ENCODE data around the gene DRD2.

Gene DRD2

DNA sequence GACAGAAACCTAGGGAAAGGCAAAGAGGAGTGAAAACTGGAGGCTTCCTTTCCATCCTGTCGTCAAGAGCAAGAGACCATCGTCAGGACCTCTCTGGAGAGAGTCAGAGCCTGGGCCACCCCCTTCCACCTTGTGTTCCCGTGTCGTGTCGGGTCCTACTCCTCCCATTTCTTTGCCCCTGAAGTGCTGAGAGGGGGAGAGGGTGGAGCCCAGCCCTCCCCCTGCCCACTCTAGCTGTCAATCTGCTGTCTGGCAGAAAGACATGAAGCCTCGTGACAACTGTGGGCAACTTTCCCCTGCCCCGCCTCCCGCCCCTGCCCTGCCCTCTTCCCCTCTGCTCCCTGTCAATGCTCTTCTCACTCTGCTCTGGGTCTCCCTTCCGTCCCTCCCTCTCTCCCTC is 67.0 kb downstream of the DRD2 start:
- TF ChIP-seq, protein P1, sequence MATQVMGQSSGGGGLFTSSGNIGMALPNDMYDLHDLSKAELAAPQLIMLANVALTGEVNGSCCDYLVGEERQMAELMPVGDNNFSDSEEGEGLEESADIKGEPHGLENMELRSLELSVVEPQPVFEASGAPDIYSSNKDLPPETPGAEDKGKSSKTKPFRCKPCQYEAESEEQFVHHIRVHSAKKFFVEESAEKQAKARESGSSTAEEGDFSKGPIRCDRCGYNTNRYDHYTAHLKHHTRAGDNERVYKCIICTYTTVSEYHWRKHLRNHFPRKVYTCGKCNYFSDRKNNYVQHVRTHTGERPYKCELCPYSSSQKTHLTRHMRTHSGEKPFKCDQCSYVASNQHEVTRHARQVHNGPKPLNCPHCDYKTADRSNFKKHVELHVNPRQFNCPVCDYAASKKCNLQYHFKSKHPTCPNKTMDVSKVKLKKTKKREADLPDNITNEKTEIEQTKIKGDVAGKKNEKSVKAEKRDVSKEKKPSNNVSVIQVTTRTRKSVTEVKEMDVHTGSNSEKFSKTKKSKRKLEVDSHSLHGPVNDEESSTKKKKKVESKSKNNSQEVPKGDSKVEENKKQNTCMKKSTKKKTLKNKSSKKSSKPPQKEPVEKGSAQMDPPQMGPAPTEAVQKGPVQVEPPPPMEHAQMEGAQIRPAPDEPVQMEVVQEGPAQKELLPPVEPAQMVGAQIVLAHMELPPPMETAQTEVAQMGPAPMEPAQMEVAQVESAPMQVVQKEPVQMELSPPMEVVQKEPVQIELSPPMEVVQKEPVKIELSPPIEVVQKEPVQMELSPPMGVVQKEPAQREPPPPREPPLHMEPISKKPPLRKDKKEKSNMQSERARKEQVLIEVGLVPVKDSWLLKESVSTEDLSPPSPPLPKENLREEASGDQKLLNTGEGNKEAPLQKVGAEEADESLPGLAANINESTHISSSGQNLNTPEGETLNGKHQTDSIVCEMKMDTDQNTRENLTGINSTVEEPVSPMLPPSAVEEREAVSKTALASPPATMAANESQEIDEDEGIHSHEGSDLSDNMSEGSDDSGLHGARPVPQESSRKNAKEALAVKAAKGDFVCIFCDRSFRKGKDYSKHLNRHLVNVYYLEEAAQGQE (IDR thresholded peaks at IDR 0.05; ENCODE audit: low read depth): no peak
- TF ChIP-seq TAF1 (IDR thresholded peaks at IDR 0.05; ENCODE audit: low read depth) (no peak), ZBTB7A (IDR thresholded peaks at IDR 0.05; ENCODE audit: low read depth) (no peak), FOXM1 (IDR thresholded peaks at IDR 0.05; ENCODE audit: borderline replicate concordance, low read depth) (no peak), NFIC (IDR thresholded peaks at IDR 0.05) (no peak), CREB1 (IDR thresholded peaks at IDR 0.05; ENCODE audit: low read depth) (no peak), EGR1 (IDR thresholded peaks at IDR 0.05) (no peak), TEAD4 (IDR thresholded peaks at IDR 0.05) (no peak), EP300 (IDR thresholded peaks at IDR 0.05; ENCODE audit: borderline replicate concordance) (no peak), CEBPB (IDR thresholded peaks at IDR 0.05) (no peak), YY1 (IDR thresholded peaks at IDR 0.05; ENCODE audit: low read depth) (no peak), TCF12 (IDR thresholded peaks at IDR 0.05; ENCODE audit: low read depth) (no peak), RAD21 (IDR thresholded peaks at IDR 0.05; ENCODE audit: low read depth) (no peak)
- TF ChIP-seq, protein P2, sequence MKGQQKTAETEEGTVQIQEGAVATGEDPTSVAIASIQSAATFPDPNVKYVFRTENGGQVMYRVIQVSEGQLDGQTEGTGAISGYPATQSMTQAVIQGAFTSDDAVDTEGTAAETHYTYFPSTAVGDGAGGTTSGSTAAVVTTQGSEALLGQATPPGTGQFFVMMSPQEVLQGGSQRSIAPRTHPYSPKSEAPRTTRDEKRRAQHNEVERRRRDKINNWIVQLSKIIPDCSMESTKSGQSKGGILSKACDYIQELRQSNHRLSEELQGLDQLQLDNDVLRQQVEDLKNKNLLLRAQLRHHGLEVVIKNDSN (IDR thresholded peaks at IDR 0.05): no peak
- TF ChIP-seq, protein P3, sequence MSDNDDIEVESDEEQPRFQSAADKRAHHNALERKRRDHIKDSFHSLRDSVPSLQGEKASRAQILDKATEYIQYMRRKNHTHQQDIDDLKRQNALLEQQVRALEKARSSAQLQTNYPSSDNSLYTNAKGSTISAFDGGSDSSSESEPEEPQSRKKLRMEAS (IDR thresholded peaks at IDR 0.05): no peak

DNA sequence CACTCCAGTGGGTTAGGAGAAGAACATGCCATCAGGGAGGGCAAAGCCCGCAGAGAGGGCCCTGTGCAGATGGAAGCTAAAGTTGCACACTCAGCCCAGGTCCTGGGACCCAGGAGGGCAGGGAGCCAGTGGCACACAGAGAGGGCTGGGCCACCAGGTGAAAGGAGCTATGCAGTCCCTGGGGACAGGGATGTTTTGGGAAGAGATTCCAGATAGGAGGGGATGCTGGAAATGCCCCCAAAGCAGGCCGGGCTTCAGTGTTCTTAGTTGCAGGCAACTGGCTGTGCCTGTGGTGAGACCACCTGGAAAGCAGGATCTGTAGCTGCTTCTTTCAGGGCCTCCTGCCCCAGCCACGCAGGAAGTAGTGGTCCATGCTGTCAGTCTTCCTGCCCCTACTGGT is 68.0 kb downstream of the DRD2 start:
- no peak for TF ChIP-seq EP300 (IDR thresholded peaks at IDR 0.05; ENCODE audit: borderline replicate concordance)
- no peak for TF ChIP-seq NFIC (IDR thresholded peaks at IDR 0.05)
- TF ChIP-seq CEBPB (IDR thresholded peaks at IDR 0.05): no peak
- no peak for TF ChIP-seq FOXM1 (IDR thresholded peaks at IDR 0.05; ENCODE audit: borderline replicate concordance, low read depth)
- no peak for TF ChIP-seq RAD21 (IDR thresholded peaks at IDR 0.05; ENCODE audit: low read depth)
- no peak for TF ChIP-seq TCF12 (IDR thresholded peaks at IDR 0.05; ENCODE audit: low read depth)
- TF ChIP-seq, protein P1 (IDR thresholded peaks at IDR 0.05; ENCODE audit: low read depth): no peak
- no peak for TF ChIP-seq TAF1 (IDR thresholded peaks at IDR 0.05; ENCODE audit: low read depth)
- TF ChIP-seq, protein P3 (IDR thresholded peaks at IDR 0.05): no peak
- no peak for TF ChIP-seq ZBTB7A (IDR thresholded peaks at IDR 0.05; ENCODE audit: low read depth)
- no peak for TF ChIP-seq CREB1 (IDR thresholded peaks at IDR 0.05; ENCODE audit: low read depth)
- no peak for TF ChIP-seq YY1 (IDR thresholded peaks at IDR 0.05; ENCODE audit: low read depth)
- no peak for TF ChIP-seq TEAD4 (IDR thresholded peaks at IDR 0.05)
- TF ChIP-seq EGR1 (IDR thresholded peaks at IDR 0.05): no peak

DNA sequence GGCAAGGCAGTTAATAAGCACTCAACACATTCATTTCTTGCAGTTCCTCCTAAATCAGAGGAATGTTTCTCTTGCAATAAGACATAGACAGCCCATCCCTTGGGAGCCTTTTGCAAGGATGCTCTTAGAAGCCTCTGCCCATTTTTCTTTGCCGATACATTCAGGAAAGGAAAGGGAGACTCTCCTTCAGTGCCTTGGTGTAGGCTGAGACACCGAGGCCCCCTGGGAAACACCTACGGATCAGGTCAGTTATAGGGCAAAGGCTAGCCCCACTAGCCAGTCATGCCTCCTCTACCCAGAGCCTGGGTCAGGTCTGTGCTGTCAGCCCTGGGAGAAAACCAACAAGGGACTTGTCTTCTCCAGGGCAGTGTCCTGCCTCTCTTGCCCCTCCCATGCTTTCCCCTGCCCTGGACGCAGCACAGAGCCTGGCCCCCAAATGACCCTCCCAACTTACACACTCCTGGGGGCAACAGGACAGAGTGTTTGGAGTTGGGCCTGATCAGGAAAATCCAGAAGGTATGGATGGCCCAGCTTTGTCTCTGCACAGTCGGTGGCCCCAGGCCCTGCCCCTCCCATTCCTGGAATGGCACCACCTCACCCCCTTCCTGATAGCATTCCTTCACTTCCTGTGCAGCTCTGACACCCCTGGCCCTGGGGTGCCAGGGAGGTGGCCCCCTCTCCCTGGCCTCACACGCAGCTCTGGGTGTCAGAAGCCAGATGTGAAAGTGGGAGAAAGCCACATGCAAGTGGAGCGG is 69.3 kb downstream of the DRD2 start:
- no peak for TF ChIP-seq CEBPB (IDR thresholded peaks at IDR 0.05)
- no peak for TF ChIP-seq NFIC (IDR thresholded peaks at IDR 0.05)
- no peak for TF ChIP-seq RAD21 (IDR thresholded peaks at IDR 0.05; ENCODE audit: low read depth)

DNA sequence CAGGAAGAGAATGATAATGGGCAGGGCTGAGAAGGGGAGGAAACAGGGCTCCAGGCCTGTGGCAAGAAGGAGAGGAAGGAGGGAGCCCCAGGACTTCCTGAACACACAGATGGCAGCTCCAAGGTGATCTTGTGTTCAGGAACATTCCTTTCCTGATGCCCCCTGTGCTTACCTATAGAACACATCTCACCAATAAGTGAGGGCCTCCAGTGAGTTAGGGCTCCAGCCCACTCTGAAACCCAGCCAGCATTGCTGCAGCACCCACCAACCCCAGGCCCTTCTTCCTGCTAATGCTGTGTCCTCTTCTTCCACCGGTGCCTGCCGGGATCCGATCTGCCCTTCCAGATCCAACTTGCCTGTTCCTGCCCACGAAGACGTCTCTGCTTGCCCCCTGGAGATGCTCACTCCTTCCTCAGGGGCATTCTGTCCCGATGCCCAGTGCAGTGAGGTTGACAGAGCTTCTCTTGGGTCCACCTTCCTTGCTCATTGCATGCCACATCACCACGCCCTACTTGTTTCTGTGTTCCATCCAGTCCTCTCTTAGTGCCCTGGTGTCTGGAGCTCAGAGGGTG is 70.3 kb downstream of the DRD2 start:
- TF ChIP-seq ZBTB7A (IDR thresholded peaks at IDR 0.05; ENCODE audit: low read depth) (no peak), CEBPB (IDR thresholded peaks at IDR 0.05) (no peak), FOXM1 (IDR thresholded peaks at IDR 0.05; ENCODE audit: borderline replicate concordance, low read depth) (no peak), RAD21 (IDR thresholded peaks at IDR 0.05; ENCODE audit: low read depth) (no peak), NFIC (IDR thresholded peaks at IDR 0.05) (no peak), EP300 (IDR thresholded peaks at IDR 0.05; ENCODE audit: borderline replicate concordance) (no peak), TCF12 (IDR thresholded peaks at IDR 0.05; ENCODE audit: low read depth) (no peak), TAF1 (IDR thresholded peaks at IDR 0.05; ENCODE audit: low read depth) (no peak), YY1 (IDR thresholded peaks at IDR 0.05; ENCODE audit: low read depth) (no peak), TEAD4 (IDR thresholded peaks at IDR 0.05) (no peak), EGR1 (IDR thresholded peaks at IDR 0.05) (no peak), CREB1 (IDR thresholded peaks at IDR 0.05; ENCODE audit: low read depth) (no peak)
- TF ChIP-seq, protein P3 (IDR thresholded peaks at IDR 0.05): no peak
- TF ChIP-seq, protein P1 (IDR thresholded peaks at IDR 0.05; ENCODE audit: low read depth): no peak
- TF ChIP-seq, protein P2 (IDR thresholded peaks at IDR 0.05): no peak

Data from Ishikawa (cell line).